H1 (cell line): ENCODE data around the gene KRTAP2-3. TPM values are rescaled to one million over a fixed set of nuclear protein-coding genes. Genes with fewer than 3 reads are reported as not detected.
"Not testable (repeated sequence)": the region's sequence is repeated elsewhere in the genome, so short reads cannot be mapped to it uniquely, and the experiment has no call there.

ENCODE experiments used
- CTCF ChIA-PET: fragments of 300-600 bp; sonication (Branson Sonifier 250); formaldehyde crosslinking; loops from one replicate; lab custom pipeline; 2021; ENCODE audit not compliant: partially characterized antibody; lab: Charles Lee
- POLR2A ChIA-PET: fragments of 300-600 bp; sonication (Branson Sonifier 250); formaldehyde crosslinking; loops from one replicate; lab custom pipeline; 2021; ENCODE audit warnings: inconsistent platforms; ENCODE audit not compliant: partially characterized antibody; lab: Charles Lee
- DNase-seq, 2 experiments: peaks; one replicate each; pipeline versions ENCODE4 v3.0.0 to v3.0.0-alpha.2; 2010 to 2022; ENCODE audit warnings: low spot score in 2 of 2, low read depth in 1 of 2, mixed read lengths in 1 of 2
- FAIRE-seq: peaks from 2 replicates; lab custom pipeline; 2011; peaks lifted over from hg19 to GRCh38; lab: Jason Lieb, UNC
- H2AFZ ChIP-seq: 2 replicates; pipeline ENCODE4 v1.8.1; 2012; ENCODE audit warnings: low read length, inconsistent platforms
- H2AK5ac ChIP-seq: 2 replicates; pipeline ENCODE4 v1.6.1; 2013; ENCODE audit warnings: low read depth, low read length
- H2BK120ac ChIP-seq: replicated peaks from 2 replicates; pipeline ENCODE3; 2013; ENCODE audit warnings: low read depth, low read length, inconsistent platforms
- H2BK12ac ChIP-seq: 2 replicates; pipeline ENCODE4 v1.6.1; 2013; ENCODE audit warnings: low read depth, low read length
- H2BK15ac ChIP-seq: 2 replicates; pipeline ENCODE4 v1.6.1; 2013; ENCODE audit warnings: low read length
- H2BK20ac ChIP-seq: 2 replicates; pipeline ENCODE4 v1.6.1; 2013; ENCODE audit warnings: low read length
- H2BK5ac ChIP-seq: 2 replicates; pipeline ENCODE4 v1.6.1; 2013; ENCODE audit warnings: low read depth, low read length
- H3K14ac ChIP-seq: 2 replicates; pipeline ENCODE4 v1.6.1; 2013; ENCODE audit warnings: inconsistent platforms; ENCODE audit not compliant: insufficient read length
- H3K18ac ChIP-seq: 2 replicates; pipeline ENCODE4 v1.6.1; 2013; ENCODE audit warnings: low read length; ENCODE audit errors: extremely low read depth
- H3K23ac ChIP-seq: 2 replicates; pipeline ENCODE4 v1.6.1; 2013; ENCODE audit warnings: inconsistent platforms; ENCODE audit not compliant: insufficient read length
- H3K23me2 ChIP-seq: 2 replicates; pipeline ENCODE4 v1.6.1; 2013; ENCODE audit warnings: low read depth, low read length
- H3K27ac ChIP-seq: 2 replicates; pipeline ENCODE4 v1.6.1; 2011; ENCODE audit warnings: low read depth, low read length, inconsistent platforms
- H3K27me3 ChIP-seq, 4 experiments: replicated peaks in 1 of 4; 1 replicate in 1 of 4; 2 replicates in 3 of 4; pipeline versions ENCODE4 v1.6.1 to v1.8.1; 2011 to 2013; ENCODE audit warnings: low read length in 3 of 4, mild to moderate bottlenecking in 3 of 4, inconsistent platforms in 2 of 4, mixed read lengths in 2 of 4, moderate library complexity in 1 of 4; ENCODE audit not compliant: control insufficient read depth in 3 of 4, insufficient read depth in 3 of 4; ENCODE audit errors: extremely low read depth in 1 of 4
- H3K36me3 ChIP-seq, 4 experiments: 2 replicates each; pipeline versions ENCODE4 v1.6.1 to v1.8.1; 2011 to 2013; ENCODE audit warnings: mild to moderate bottlenecking in 4 of 4, low read length in 3 of 4, moderate library complexity in 2 of 4, control low read depth in 1 of 4, inconsistent platforms in 1 of 4; ENCODE audit not compliant: insufficient read depth in 4 of 4, control insufficient read depth in 2 of 4
- H3K4ac ChIP-seq: replicated peaks from 2 replicates; pipeline ENCODE3; 2013; ENCODE audit warnings: low read length, low read depth, mixed read lengths, inconsistent platforms; ENCODE audit not compliant: insufficient read length
- H3K4me1 ChIP-seq, 4 experiments: replicated peaks in 1 of 4; 1 replicate in 1 of 4; 2 replicates in 3 of 4; pipeline versions ENCODE4 v1.6.1 to v1.8.1; 2011 to 2013; ENCODE audit warnings: low read length in 3 of 4, inconsistent platforms in 2 of 4, mixed read lengths in 1 of 4; ENCODE audit not compliant: insufficient read depth in 4 of 4, control insufficient read depth in 3 of 4
- H3K4me2 ChIP-seq, 2 experiments: 2 replicates each; pipeline versions ENCODE4 v1.6.1 to v1.8.1; 2011 to 2013; ENCODE audit warnings: low read depth in 2 of 2, low read length in 2 of 2, control low read depth in 1 of 2, inconsistent platforms in 1 of 2, mild to moderate bottlenecking in 1 of 2; ENCODE audit not compliant: insufficient read depth in 1 of 2
- H3K4me3 ChIP-seq, 4 experiments: fragments of 200-600, 300-600 bp in 1 of 4; sonication (generic), shearing (Covaris generic), sonication (Bioruptor Twin) in 1 of 4; 2 replicates each; pipeline versions ENCODE4 v1.5.1 to v1.8.1; 2011 to 2016; ENCODE audit warnings: low read length in 4 of 4, low read depth in 3 of 4, control low read depth in 2 of 4, inconsistent platforms in 2 of 4, mild to moderate bottlenecking in 2 of 4, mixed read lengths in 1 of 4, moderate library complexity in 1 of 4; ENCODE audit not compliant: insufficient read depth in 2 of 4; ENCODE audit errors: extremely low read depth in 1 of 4
- H3K56ac ChIP-seq: replicated peaks from 2 replicates; pipeline ENCODE3; 2013; ENCODE audit warnings: low read depth, mild to moderate bottlenecking, mixed read lengths, low read length, inconsistent platforms; ENCODE audit not compliant: insufficient read length
- H3K79me1 ChIP-seq: 2 replicates; pipeline ENCODE4 v1.6.1; 2013; ENCODE audit warnings: low read depth, low read length, control low read depth
- H3K79me2 ChIP-seq, 2 experiments: 2 replicates each; pipeline versions ENCODE4 v1.6.1 to v1.8.1; 2012 to 2013; ENCODE audit warnings: low read length in 2 of 2, mild to moderate bottlenecking in 2 of 2, inconsistent platforms in 1 of 2; ENCODE audit not compliant: insufficient read depth in 2 of 2, control insufficient read depth in 1 of 2
- H3K9ac ChIP-seq, 4 experiments: replicated peaks in 1 of 4; 1 replicate in 1 of 4; 2 replicates in 3 of 4; pipeline versions ENCODE4 v1.6.1 to v1.8.1; 2011 to 2013; ENCODE audit warnings: low read depth in 3 of 4, low read length in 3 of 4, control low read depth in 2 of 4, mild to moderate bottlenecking in 2 of 4, moderate library complexity in 2 of 4, inconsistent platforms in 1 of 4; ENCODE audit errors: extremely low read depth in 1 of 4
- H3K9me3 ChIP-seq, 2 experiments: 2 replicates each; pipeline versions ENCODE4 v1.6.1 to v1.8.1; 2012 to 2013; ENCODE audit warnings: mild to moderate bottlenecking in 2 of 2, moderate library complexity in 2 of 2, control low read depth in 1 of 2, inconsistent platforms in 1 of 2, low read depth in 1 of 2, low read length in 1 of 2, mixed read lengths in 1 of 2; ENCODE audit not compliant: insufficient read depth in 2 of 2
- H4K20me1 ChIP-seq, 2 experiments: replicated peaks in 1 of 2; 2 replicates each; pipeline versions ENCODE3 to v1.8.1; 2011 to 2013; ENCODE audit warnings: inconsistent platforms in 2 of 2, low read length in 2 of 2, mild to moderate bottlenecking in 1 of 2; ENCODE audit not compliant: insufficient read depth in 2 of 2, control insufficient read depth in 1 of 2
- H4K5ac ChIP-seq: 2 replicates; pipeline ENCODE4 v1.6.1; 2013; ENCODE audit warnings: low read length, low read depth, mixed read lengths, inconsistent platforms; ENCODE audit not compliant: insufficient read length
- H4K8ac ChIP-seq: 2 replicates; pipeline ENCODE4 v1.8.0; 2013; ENCODE audit warnings: mild to moderate bottlenecking, moderate library complexity, low read length, inconsistent platforms; ENCODE audit not compliant: insufficient read depth; ENCODE audit errors: extremely low read depth
- H4K91ac ChIP-seq: replicated peaks from 2 replicates; pipeline ENCODE3; 2013; ENCODE audit warnings: low read length, mixed read lengths, inconsistent platforms; ENCODE audit not compliant: insufficient read length
- EZH2 ChIP-seq: fragments of 200-600 bp; sonication (generic); IDR thresholded peaks from 2 replicates; pipeline ENCODE4 v1.7.1; 2012; ENCODE audit warnings: low read depth, mild to moderate bottlenecking, moderate library complexity, low read length, inconsistent platforms; ENCODE audit not compliant: severe bottlenecking
- FOSL1 ChIP-seq: IDR thresholded peaks from 2 replicates; pipeline ENCODE4 v1.6.1; 2011; ENCODE audit warnings: mild to moderate bottlenecking, low read depth, low read length, moderate library complexity; ENCODE audit not compliant: insufficient read depth
- KDM4A ChIP-seq: IDR thresholded peaks from one replicate; pipeline ENCODE4 v1.7.1; 2012; ENCODE audit warnings: low read depth, mild to moderate bottlenecking, moderate library complexity, low read length, inconsistent platforms; ENCODE audit not compliant: severe bottlenecking
- ZNF274 ChIP-seq: IDR thresholded peaks from 2 replicates; pipeline ENCODE4 v1.7.0; 2012; ENCODE audit warnings: low read length, borderline replicate concordance; ENCODE audit errors: extremely low read depth
- WGBS, 2 experiments: shearing (Covaris generic) in 1 of 2; methylation state at CpG; one replicate each; pipeline versions ENCODE4 v1.1.6 to v1.1.7; 2013 to 2015; ENCODE audit warnings: low lambda C conversion rate in 2 of 2, mixed read lengths in 2 of 2, inconsistent platforms in 1 of 2, low coverage in 1 of 2, missing lambda C conversion rate in 1 of 2; ENCODE audit not compliant: insufficient replicate concordance in 2 of 2, insufficient coverage in 1 of 2, insufficient read length in 1 of 2; ENCODE audit errors: extremely low coverage in 1 of 2, missing lambda C conversion rate in 1 of 2; 5-methylcytosine and 5-hydroxymethylcytosine counted together
- polyA plus RNA-seq, 7 experiments: library from polyadenylated mRNA; depleted of rRNA in 3 of 7; stranded (reverse) in 5 of 7; unstranded in 2 of 7; fragments of >200 nt in 5 of 7; fragments of 200-250 nt in 2 of 7; gene quantifications; 1 replicate in 5 of 7; 2 replicates in 1 of 7; 4 replicates in 1 of 7; pipeline versions ENCODE4 v1.2.1 to v1.2.3, GENCODE V29; 2011 to 2013; ENCODE audit warnings: missing spikeins in 2 of 7, mixed read lengths in 2 of 7
- total RNA-seq: library from RNA; stranded (reverse); fragmentation: NEBNext Ultra II Directional; extraction: Animal tissue kit (Norgen Biotek cat#: 25700); gene quantifications from 2 replicates; pipeline ENCODE4 v1.2.1, GENCODE V29; 2021
- TF ChIP-seq, protein P1 (sequence below): IDR thresholded peaks from 2 replicates; pipeline ENCODE4 v1.6.1; 2012; ENCODE audit warnings: inconsistent platforms

KRTAP2-3 gene
- total and polyA plus RNA-seq, 2 of the 8 experiments (the other 6 are each of a cell fraction or from before 2014, with no cell fraction given) = not detected

- no peak for TF ChIP-seq EZH2
- TF ChIP-seq, protein P1, sequence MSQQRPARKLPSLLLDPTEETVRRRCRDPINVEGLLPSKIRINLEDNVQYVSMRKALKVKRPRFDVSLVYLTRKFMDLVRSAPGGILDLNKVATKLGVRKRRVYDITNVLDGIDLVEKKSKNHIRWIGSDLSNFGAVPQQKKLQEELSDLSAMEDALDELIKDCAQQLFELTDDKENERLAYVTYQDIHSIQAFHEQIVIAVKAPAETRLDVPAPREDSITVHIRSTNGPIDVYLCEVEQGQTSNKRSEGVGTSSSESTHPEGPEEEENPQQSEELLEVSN = no peak
- no peak for TF ChIP-seq KDM4A
- no peak for TF ChIP-seq ZNF274
- no peak for TF ChIP-seq FOSL1
- TF ChIP-seq, all 59 proteins: peak for 0
Observed at GRCh38 chr17:41065829-41066624, 6.1 kb upstream of the KRTAP2-3 start, which contains the start of gene KRTAP2-4 (continued).

GRCh38 chr17:41065016-41065689 lies 5.2 kb upstream of the KRTAP2-3 start:
- H3K27me3 ChIP-seq, H4K5ac ChIP-seq, H2BK12ac ChIP-seq, H2AFZ ChIP-seq, DNase-seq, H4K91ac ChIP-seq, H2BK15ac ChIP-seq, H3K27ac ChIP-seq, H2AK5ac ChIP-seq, H4K20me1 ChIP-seq, H3K79me2 ChIP-seq, CTCF ChIA-PET, H3K4me1 ChIP-seq, H3K18ac ChIP-seq, H2BK20ac ChIP-seq, H3K36me3 ChIP-seq, POLR2A ChIA-PET, H2BK120ac ChIP-seq, H3K79me1 ChIP-seq, H3K9me3 ChIP-seq, H2BK5ac ChIP-seq, H4K8ac ChIP-seq, H3K4me3 ChIP-seq, H3K9ac ChIP-seq, H3K4ac ChIP-seq, FAIRE-seq, H3K56ac ChIP-seq, H3K23ac ChIP-seq, H3K14ac ChIP-seq, H3K23me2 ChIP-seq, H3K4me2 ChIP-seq: not testable (repeated sequence)
- WGBS, 2 experiments = 92% methylated on average over 6 of the region's 16 CpGs; no CpG with 5 or more reads in 1 of the 2 experiments
